ENCODE measurements around the gene MEF2D.
A peak's percentile ranks its signal among the peaks of the same experiment; 100 is the strongest.

Gene MEF2D

GRCh38 chr1:156437037-156437867, 63.3 kb downstream of the MEF2D start:
- H3K4me1 ChIP-seq (ENCODE audit: insufficient read depth, poor library complexity, severe bottlenecking): no peaks in the 10 kb centered on the region
- TF ChIP-seq CTCF (IDR thresholded peaks at IDR 0.05; ENCODE audit: poor library complexity, severe bottlenecking): no peak
- H3K27me3 ChIP-seq (ENCODE audit: insufficient read depth, poor library complexity, severe bottlenecking): peaks cover 100% of the 10 kb centered on the region
- no peaks in the 10 kb centered on the region for H3K36me3 ChIP-seq (ENCODE audit: low read depth)
- DNase-seq (ENCODE audit: low spot score) (no peak), ATAC-seq (ENCODE audit: low read depth) (no peak)
- H3K4me3 ChIP-seq (ENCODE audit: severe bottlenecking): no peak overlapping the region
- no peaks in the 10 kb centered on the region for H3K9me3 ChIP-seq (ENCODE audit: severe bottlenecking)
- no peak overlapping the region for H3K27ac ChIP-seq (ENCODE audit: poor library complexity, severe bottlenecking)

- H3K27me3 ChIP-seq (ENCODE audit: insufficient read depth, poor library complexity, severe bottlenecking): peaks cover 100% of the 10 kb centered on the region
- H3K36me3 ChIP-seq (ENCODE audit: low read depth): no peaks in the 10 kb centered on the region
- no peak for DNase-seq (ENCODE audit: low spot score)
- no peak overlapping the region for H3K27ac ChIP-seq (ENCODE audit: poor library complexity, severe bottlenecking)
- ATAC-seq (ENCODE audit: low read depth): 0 out of 3 replicates have a peak, but pooled peaks have one; percentile 21
- H3K9me3 ChIP-seq (ENCODE audit: severe bottlenecking): no peaks in the 10 kb centered on the region
- H3K4me1 ChIP-seq (ENCODE audit: insufficient read depth, poor library complexity, severe bottlenecking): no peaks in the 10 kb centered on the region
- peak overlapping the region; percentile 3 for H3K4me3 ChIP-seq (ENCODE audit: severe bottlenecking)
- TF ChIP-seq CTCF (IDR thresholded peaks at IDR 0.05; ENCODE audit: poor library complexity, severe bottlenecking): no peak
These were observed 64.2 kb downstream of the MEF2D start for GRCh38 chr1:156436141-156437036.

- no peaks in the 10 kb centered on the region for H3K36me3 ChIP-seq (ENCODE audit: low read depth)
- no peaks in the 10 kb centered on the region for H3K4me1 ChIP-seq (ENCODE audit: insufficient read depth, poor library complexity, severe bottlenecking)
- peak overlapping the region; percentile 3 for H3K4me3 ChIP-seq (ENCODE audit: severe bottlenecking)
- H3K9me3 ChIP-seq (ENCODE audit: severe bottlenecking): no peaks in the 10 kb centered on the region
- no peak for ATAC-seq (ENCODE audit: low read depth)
- no peak for TF ChIP-seq CTCF (IDR thresholded peaks at IDR 0.05; ENCODE audit: poor library complexity, severe bottlenecking)
- H3K27ac ChIP-seq (ENCODE audit: poor library complexity, severe bottlenecking): no peak overlapping the region
- peaks cover 99% of the 10 kb centered on the region for H3K27me3 ChIP-seq (ENCODE audit: insufficient read depth, poor library complexity, severe bottlenecking)
- no peak for DNase-seq (ENCODE audit: low spot score)
These were observed 64.9 kb downstream of the MEF2D start for GRCh38 chr1:156435545-156436140.

GRCh38 chr1:156434989-156435544, 65.5 kb downstream of the MEF2D start:
- H3K9me3 ChIP-seq (ENCODE audit: severe bottlenecking): no peaks in the 10 kb centered on the region
- no peak for ATAC-seq (ENCODE audit: low read depth)
- H3K27me3 ChIP-seq (ENCODE audit: insufficient read depth, poor library complexity, severe bottlenecking): peaks cover 99% of the 10 kb centered on the region
- DNase-seq (ENCODE audit: low spot score): no peak
- H3K27ac ChIP-seq (ENCODE audit: poor library complexity, severe bottlenecking): no peak overlapping the region
- no peaks in the 10 kb centered on the region for H3K36me3 ChIP-seq (ENCODE audit: low read depth)
- no peak for TF ChIP-seq CTCF (IDR thresholded peaks at IDR 0.05; ENCODE audit: poor library complexity, severe bottlenecking)
- no peaks in the 10 kb centered on the region for H3K4me1 ChIP-seq (ENCODE audit: insufficient read depth, poor library complexity, severe bottlenecking)
- H3K4me3 ChIP-seq (ENCODE audit: severe bottlenecking): no peak overlapping the region
